ENCODE results near the gene SLC12A8.

The SLC12A8 gene

DNA sequence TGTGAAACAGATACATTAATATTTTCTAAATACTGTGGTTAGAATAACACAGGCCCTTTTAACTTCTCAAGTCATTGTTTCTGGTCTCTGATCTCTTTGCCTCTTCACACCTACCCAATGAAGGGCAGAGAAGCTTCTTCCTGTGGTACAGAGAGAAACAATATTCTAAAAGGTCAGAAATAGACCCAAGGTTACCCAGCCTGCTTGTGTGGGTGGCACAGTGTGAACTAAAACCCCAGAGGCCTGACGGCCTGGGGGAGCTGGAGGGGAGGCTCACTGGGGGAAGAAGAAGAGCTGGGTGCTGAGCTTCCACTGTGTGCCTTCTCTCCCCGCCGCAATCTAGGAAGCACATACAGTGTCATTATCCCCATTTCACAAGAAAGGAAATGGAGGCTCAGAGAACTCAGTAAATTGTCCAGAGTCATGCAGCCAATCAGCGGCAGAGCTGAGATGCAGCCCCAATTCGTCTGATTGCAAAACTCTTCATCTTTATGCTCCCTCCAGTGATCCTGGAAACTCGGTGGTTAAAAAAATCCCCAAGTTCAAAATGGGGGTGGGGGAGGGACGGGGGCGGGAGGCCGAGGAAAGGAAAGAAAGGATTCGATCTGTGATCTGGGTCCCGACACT is 92.7 kb downstream of the SLC12A8 start:
- Mint-ChIP-seq H3K27ac (peak overlapping the region; percentile 73), H3K4me3 (no peak overlapping the region), H3K4me1 (ENCODE audit: low read depth) (peaks cover 37% of the 10 kb centered on the region), H3K36me3 (ENCODE audit: low read depth) (no peaks in the 10 kb centered on the region), H3K27me3 (ENCODE audit: low read depth) (peaks cover 12% of the 10 kb centered on the region), H3K9me3 (no peaks in the 10 kb centered on the region)

DNA sequence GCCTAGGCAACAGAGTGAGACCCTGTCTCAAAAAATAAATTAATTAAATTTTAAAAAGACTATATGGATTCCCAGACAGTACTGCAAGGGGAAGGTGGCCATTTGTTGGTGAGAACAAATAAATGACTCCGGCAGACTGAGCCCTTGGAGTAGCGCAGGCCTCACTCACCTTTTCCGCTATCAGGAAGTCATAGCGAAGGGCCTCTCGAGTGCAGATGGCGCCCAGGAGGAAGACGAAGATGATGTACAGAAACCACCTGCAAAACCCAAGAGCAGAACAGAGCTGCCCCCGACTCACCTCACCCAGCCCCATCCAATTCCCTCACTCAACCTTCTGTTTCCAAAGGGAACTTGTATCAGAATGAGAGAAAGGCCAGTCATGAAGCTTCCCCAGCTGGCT is 93.9 kb downstream of the SLC12A8 start:
- H3K27ac Mint-ChIP-seq = no peak overlapping the region
- H3K36me3 Mint-ChIP-seq (ENCODE audit: low read depth) = no peaks in the 10 kb centered on the region
- H3K9me3 Mint-ChIP-seq = no peaks in the 10 kb centered on the region
- H3K27me3 Mint-ChIP-seq (ENCODE audit: low read depth) = peaks cover 14% of the 10 kb centered on the region
- no peak overlapping the region for H3K4me3 Mint-ChIP-seq
- H3K4me1 Mint-ChIP-seq (ENCODE audit: low read depth) = peaks cover 33% of the 10 kb centered on the region

DNA sequence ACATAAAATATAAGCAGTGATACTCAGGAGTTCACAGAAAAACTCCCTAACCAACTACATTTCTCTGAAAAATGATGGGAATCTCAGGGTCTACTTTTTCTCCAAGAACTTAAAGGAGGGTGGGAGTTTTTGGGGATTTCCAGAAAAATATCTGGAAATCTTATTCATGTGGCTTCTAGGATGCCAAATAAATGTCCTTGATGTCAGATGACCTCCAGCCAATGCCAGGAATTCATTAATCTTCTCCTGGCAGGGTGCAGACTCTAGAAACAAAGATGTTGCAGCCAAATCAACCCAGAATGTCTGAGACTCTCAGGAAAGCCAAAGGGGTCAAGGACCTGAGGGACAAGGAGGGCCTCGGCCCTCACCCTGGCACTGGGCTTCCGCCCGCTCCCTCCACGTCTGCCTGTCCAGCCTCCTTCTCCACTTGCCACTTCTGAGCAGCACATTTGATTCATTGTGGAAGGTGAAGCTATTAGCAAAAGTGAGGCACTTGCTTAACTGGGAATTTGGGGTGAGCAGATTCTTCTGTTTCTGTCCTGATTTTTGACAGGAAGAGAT is 94.8 kb downstream of the SLC12A8 start:
- peaks cover 11% of the 10 kb centered on the region for H3K27me3 Mint-ChIP-seq (ENCODE audit: low read depth)
- no peaks in the 10 kb centered on the region for H3K36me3 Mint-ChIP-seq (ENCODE audit: low read depth)
- peaks cover 27% of the 10 kb centered on the region for H3K4me1 Mint-ChIP-seq (ENCODE audit: low read depth)
- H3K9me3 Mint-ChIP-seq = no peaks in the 10 kb centered on the region
- H3K27ac Mint-ChIP-seq = no peak overlapping the region
- H3K4me3 Mint-ChIP-seq = no peak overlapping the region

DNA sequence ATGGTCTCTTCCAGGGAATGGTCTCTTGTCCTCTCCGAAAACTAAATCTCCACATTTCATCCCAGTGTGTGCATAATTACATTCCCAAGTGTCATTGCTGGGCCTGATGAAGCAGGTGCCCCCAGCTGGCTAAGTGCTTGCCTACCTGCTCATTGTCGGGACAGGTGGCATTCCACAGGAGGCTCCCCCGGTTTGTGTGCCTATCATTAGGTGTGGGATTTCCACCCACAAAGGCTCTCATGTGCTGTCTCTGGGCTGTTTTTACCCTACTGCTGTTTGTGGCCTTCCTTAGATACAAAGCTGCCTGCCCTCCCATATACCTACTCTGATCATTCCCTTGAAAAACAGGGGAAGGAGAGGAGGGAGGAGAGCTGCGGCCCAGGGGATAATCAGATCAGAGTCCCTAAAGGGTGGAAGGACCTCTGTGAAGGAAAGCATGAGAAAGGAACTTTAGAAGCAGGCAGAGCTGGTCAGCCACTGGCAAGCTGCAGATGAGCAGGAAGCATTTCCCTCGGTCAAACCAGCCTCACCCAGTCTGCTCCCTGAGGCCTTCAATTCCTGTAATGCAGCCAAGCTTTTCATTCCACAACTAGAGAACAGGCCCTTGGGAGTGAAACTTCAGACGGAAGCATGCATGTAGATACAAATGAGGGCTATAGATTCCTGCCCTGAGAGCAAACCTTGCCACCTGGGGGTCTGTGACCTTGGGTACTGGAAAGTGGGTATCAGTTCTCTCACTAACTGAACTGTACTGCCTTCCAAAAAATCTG is 96.1 kb downstream of the SLC12A8 start:
- Mint-ChIP-seq H3K36me3 (ENCODE audit: low read depth) (no peaks in the 10 kb centered on the region), H3K27me3 (ENCODE audit: low read depth) (peaks cover 14% of the 10 kb centered on the region), H3K27ac (no peak overlapping the region), H3K9me3 (no peaks in the 10 kb centered on the region), H3K4me3 (no peak overlapping the region), H3K4me1 (ENCODE audit: low read depth) (peaks cover 17% of the 10 kb centered on the region)

DNA sequence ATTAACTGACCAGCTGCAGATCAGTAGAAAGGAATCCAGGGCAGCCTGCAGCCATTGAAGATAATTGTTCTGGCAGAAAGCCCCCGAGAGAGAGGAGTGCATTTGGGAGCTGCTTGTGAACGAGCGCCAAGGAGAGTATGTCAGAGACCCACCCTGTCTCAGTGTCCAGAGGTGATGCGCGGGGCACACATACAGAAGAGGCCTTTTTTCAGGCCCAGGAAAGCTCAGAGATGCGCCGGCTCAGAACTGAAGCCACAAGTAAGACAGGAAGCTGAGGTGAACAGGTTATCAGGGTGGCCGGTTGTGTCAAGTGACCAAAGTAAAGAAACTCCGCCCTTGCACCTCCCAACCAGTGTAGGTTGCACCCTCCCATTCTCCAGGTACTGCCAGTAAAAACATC is 96.9 kb downstream of the SLC12A8 start:
- Mint-ChIP-seq H3K4me1 (ENCODE audit: low read depth) (peaks cover 16% of the 10 kb centered on the region), H3K27ac (no peak overlapping the region), H3K27me3 (ENCODE audit: low read depth) (peaks cover 14% of the 10 kb centered on the region), H3K36me3 (ENCODE audit: low read depth) (no peaks in the 10 kb centered on the region), H3K4me3 (no peak overlapping the region), H3K9me3 (no peaks in the 10 kb centered on the region)

DNA sequence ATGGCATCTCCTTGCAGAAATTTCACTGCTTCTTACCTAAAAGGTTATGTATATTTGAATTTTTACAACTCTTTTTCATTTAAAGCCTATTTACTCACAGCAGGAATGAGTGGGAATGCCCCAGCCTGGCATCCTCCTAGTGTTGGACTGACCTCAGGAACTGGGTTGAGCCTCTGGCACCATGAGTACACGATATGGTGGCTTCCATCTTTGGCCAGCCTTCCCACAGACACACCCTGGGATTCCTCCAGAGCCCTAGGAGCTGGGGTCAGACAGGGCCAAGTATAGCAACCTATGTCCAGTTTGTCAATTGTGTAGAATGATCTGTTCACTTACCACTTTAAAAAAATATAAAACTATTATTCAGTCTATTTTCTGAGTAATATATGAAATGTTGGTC is 99.6 kb downstream of the SLC12A8 start:
- peaks cover 17% of the 10 kb centered on the region for H3K27me3 Mint-ChIP-seq (ENCODE audit: low read depth)

DNA sequence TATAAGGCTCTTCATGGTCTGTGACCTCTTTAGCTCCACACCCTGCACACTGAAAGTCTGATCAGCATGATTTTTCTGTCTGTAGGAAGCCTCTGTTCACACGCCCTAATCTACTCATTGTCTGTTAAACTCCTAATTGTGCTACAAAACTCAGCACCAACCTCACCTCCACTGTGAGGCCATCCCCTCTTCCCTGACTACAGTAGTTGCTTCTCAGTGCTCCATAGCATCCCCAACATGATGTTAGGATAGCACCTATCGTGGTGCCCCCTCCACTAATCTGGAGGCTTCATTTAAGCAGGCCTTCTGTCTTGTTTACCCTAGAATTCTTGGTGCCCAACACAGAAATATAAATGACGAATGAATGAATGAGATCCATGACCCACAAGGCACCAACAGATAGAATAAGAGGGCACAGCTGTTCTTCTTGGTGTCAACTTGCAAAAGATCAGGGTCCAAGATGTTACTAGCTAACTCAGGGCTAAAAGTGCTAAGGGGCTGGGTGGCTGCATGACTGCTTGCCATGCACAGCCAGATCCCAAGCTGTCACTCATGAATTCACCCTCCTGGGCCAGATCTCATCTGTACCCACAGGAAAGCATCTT is 101.6 kb downstream of the SLC12A8 start:
- no peak overlapping the region for H3K4me3 Mint-ChIP-seq
- no peak overlapping the region for H3K27ac Mint-ChIP-seq
- H3K27me3 Mint-ChIP-seq (ENCODE audit: low read depth) = peaks cover 17% of the 10 kb centered on the region
- peaks cover 8% of the 10 kb centered on the region for H3K4me1 Mint-ChIP-seq (ENCODE audit: low read depth)
- no peaks in the 10 kb centered on the region for H3K9me3 Mint-ChIP-seq
- no peaks in the 10 kb centered on the region for H3K36me3 Mint-ChIP-seq (ENCODE audit: low read depth)

More for the DNA sequence above, 99.6 kb downstream of the SLC12A8 start:
- H3K27ac Mint-ChIP-seq = no peak overlapping the region
- no peak overlapping the region for H3K4me3 Mint-ChIP-seq
- H3K9me3 Mint-ChIP-seq = no peaks in the 10 kb centered on the region
- peaks cover 12% of the 10 kb centered on the region for H3K4me1 Mint-ChIP-seq (ENCODE audit: low read depth)
- H3K36me3 Mint-ChIP-seq (ENCODE audit: low read depth) = no peaks in the 10 kb centered on the region

DNA sequence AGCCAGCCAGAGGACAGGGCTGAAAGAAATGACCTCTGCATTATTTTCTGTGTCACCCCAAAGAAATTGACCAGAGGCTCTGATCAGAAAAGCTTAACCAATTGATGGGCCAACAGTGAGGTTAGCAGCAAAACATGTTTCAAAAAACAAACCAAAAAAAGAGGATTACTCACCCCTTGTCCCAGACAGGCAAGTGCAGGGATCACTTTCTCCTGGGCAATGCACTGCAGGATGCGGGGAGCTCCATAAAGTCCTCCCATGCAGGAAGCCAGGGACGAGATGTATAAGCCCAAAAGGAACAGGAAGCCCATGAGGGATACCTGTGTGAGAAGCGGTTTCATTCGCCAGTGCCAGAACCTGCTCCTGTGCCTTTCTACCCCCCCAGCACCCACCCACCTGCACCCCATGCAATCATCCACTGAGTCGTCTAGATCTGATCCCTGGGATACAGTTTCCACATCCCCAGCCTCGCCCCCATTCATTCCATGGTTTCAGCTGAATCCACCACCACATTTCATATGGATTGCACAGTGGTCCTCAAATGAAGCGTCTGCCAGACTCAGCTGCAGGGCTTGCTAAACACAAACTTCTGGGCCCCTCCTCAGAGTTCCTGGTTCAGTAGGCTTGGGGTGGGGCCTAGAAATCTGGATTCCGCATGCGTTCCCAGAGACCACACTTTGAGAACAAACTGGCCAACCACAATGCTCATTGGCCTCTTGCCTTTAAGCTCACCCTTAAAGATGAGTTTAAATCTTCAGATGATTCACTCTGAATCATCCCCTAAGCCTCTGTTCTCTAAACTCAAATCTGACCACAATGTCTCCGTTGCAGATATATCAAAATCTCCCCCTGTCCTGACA is 102.3 kb downstream of the SLC12A8 start:
- H3K27me3 Mint-ChIP-seq (ENCODE audit: low read depth) = peaks cover 18% of the 10 kb centered on the region
- no peaks in the 10 kb centered on the region for H3K36me3 Mint-ChIP-seq (ENCODE audit: low read depth)
- no peak overlapping the region for H3K27ac Mint-ChIP-seq
- peaks cover 8% of the 10 kb centered on the region for H3K4me1 Mint-ChIP-seq (ENCODE audit: low read depth)
- H3K9me3 Mint-ChIP-seq = peaks cover 2% of the 10 kb centered on the region
- H3K4me3 Mint-ChIP-seq = no peak overlapping the region

DNA sequence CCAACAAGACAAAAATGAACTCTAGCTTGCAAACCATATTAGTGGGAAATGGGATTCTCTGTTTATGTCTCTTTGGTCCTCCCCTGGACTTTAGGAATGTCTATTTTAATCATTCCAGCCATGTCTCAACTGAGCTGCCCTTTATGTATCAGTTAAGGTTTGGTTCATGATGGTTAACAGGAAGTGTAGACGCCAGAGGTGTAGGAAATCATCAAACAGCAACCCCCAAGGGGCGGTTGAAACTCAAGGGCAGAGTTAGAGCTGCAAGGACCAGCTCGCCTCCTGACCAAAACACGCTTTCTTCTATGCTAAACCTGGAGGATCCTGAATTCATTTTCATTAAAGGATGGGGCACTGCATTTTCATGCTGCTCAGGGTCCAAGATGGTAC is 103.0 kb downstream of the SLC12A8 start:
- no peak overlapping the region for H3K4me3 Mint-ChIP-seq
- H3K36me3 Mint-ChIP-seq (ENCODE audit: low read depth) = no peaks in the 10 kb centered on the region
- peaks cover 9% of the 10 kb centered on the region for H3K9me3 Mint-ChIP-seq
- H3K27ac Mint-ChIP-seq = no peak overlapping the region
- peaks cover 8% of the 10 kb centered on the region for H3K4me1 Mint-ChIP-seq (ENCODE audit: low read depth)
- H3K27me3 Mint-ChIP-seq (ENCODE audit: low read depth) = peaks cover 25% of the 10 kb centered on the region

DNA sequence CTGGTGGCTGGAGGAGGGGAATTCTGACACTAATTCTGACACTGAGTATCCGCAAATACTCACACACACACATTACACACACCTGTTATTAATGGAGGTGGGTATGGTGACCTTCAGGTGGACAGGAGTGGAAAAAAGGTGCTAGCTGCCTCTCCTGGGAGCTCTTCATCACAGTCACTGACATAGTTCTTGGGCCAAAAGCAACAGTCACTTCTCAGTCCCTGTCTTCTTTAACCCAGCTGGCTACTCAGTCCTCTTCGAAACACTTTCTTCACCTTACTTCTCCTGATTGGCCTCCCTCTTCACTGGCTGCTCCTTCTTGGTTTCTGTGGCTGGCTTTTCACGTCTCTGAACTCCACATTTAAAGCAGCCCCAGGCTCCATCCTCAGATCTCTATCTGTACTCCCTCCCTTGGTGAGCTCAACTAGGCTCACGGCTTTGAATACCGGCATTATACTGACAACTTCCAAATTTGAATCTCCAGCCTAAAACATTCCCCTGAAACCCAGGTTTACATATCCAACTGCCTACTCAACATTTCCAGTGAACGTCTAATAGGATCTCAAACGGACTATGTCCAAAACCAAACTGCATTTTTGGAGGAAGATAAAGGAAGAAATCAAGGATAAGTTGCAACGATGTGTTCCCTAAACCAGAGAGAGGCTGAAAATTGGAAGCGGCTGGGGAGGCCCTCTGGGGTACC is 103.6 kb downstream of the SLC12A8 start:
- Mint-ChIP-seq H3K4me3 (no peak overlapping the region), H3K36me3 (ENCODE audit: low read depth) (no peaks in the 10 kb centered on the region), H3K9me3 (peaks cover 10% of the 10 kb centered on the region), H3K4me1 (ENCODE audit: low read depth) (peaks cover 8% of the 10 kb centered on the region), H3K27ac (no peak overlapping the region), H3K27me3 (ENCODE audit: low read depth) (peaks cover 27% of the 10 kb centered on the region)

DNA sequence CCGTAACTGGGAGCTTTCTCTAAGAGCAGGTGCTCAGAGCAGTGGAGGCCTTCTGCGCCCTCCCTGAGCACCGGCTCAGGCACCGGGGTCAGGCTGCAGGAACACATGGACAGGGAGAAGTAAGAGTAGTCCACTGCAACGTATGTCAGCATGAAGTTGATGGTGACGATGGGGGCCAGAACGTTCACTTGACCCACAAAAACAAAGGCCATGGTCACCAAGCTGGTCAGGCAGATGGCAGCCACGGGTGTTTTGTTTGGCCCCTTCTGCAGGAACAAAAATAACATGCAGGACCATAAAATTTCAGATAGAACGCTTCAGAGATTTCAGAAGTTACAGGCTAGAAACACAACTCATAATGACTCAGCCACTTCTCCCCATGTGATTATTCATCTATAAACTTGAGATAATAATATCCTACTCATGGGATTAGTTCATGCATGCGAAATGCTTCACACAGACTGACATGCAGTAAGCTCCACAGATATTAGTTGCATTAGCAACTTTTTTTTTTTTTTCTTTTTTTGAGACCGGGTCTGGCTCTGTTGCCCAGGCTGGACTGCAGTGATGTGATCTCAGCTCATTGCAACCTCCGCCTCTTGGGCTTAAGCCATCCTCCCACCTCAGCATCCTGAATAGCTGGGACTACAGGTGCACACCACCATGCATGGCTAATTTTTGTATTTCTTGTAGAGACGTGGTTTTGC is 104.5 kb downstream of the SLC12A8 start:
- no peaks in the 10 kb centered on the region for H3K36me3 Mint-ChIP-seq (ENCODE audit: low read depth)
- peaks cover 10% of the 10 kb centered on the region for H3K9me3 Mint-ChIP-seq
- no peak overlapping the region for H3K4me3 Mint-ChIP-seq
- H3K4me1 Mint-ChIP-seq (ENCODE audit: low read depth) = peaks cover 8% of the 10 kb centered on the region
- H3K27me3 Mint-ChIP-seq (ENCODE audit: low read depth) = peaks cover 28% of the 10 kb centered on the region
- H3K27ac Mint-ChIP-seq = no peak overlapping the region

DNA sequence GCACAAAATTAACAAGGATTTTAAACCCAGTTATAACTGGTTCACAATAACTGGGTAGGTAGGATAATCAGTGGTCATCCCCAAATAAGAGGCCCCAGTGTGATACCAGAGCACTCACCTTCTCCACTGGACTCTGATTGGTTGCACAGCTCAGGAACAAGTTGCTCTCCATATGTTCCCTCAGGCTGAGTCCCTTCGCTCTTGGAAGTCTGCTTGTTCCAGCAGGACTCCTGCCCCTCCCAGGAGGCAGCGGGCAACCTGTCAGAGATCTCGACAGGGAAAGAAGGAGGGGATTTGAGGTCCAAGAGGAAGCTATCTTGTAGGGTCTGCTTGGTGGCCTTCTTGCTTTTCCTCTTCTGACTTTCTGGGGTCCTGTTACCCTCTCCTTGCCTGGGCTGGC is 105.2 kb downstream of the SLC12A8 start:
- Mint-ChIP-seq H3K36me3 (ENCODE audit: low read depth) (no peaks in the 10 kb centered on the region), H3K9me3 (peaks cover 10% of the 10 kb centered on the region), H3K27me3 (ENCODE audit: low read depth) (peaks cover 29% of the 10 kb centered on the region), H3K27ac (no peak overlapping the region), H3K4me1 (ENCODE audit: low read depth) (peaks cover 8% of the 10 kb centered on the region), H3K4me3 (no peak overlapping the region)

DNA sequence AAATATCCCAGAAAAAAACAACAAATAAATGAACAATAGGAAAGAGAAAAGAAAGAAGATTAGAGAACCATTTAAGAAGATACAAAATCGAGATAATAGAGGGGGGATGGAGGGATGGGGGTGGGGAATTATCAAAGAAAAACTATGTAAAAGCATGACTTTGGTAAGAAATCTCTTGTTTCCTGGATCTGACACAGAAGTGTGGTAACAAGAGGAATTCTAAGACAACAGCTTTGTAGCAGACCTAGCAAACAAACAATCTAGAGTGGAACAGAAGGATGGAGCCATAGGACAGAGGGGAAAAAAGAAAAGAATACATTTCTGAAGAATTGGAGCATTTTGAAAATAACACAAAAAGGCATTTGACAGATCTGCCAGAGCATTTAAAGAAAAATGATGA is 107.4 kb downstream of the SLC12A8 start:
- Mint-ChIP-seq H3K27ac (no peak overlapping the region), H3K4me3 (no peak overlapping the region), H3K4me1 (ENCODE audit: low read depth) (peaks cover 4% of the 10 kb centered on the region), H3K36me3 (ENCODE audit: low read depth) (no peaks in the 10 kb centered on the region), H3K27me3 (ENCODE audit: low read depth) (peaks cover 32% of the 10 kb centered on the region), H3K9me3 (peaks cover 10% of the 10 kb centered on the region)

Data from T-helper 1 cell treated with Interleukin-12 subunit alpha and Interleukin-12 subunit beta and Interleukin-4 antibody, amounts not matched to agents 30 μg/mL and 1 μg/mL, for 36 hours (primary cell).